Stimulated activated CD4-positive, alpha-beta T cell treated with anti-CD3 and anti-CD28 coated beads, Interleukin-2, amount 100 ng/mL, for 24 hours (primary cell): ENCODE data around the gene SF3A1.
"Not testable (repeated sequence)": the region's sequence is repeated elsewhere in the genome, so short reads cannot be mapped to it uniquely, and the experiment has no call there.

Source experiments
- DNase-seq, 2 donors: peaks; one replicate each; pipeline ENCODE4 v3.0.0-alpha.2; 2020

The SF3A1 gene, protein sequence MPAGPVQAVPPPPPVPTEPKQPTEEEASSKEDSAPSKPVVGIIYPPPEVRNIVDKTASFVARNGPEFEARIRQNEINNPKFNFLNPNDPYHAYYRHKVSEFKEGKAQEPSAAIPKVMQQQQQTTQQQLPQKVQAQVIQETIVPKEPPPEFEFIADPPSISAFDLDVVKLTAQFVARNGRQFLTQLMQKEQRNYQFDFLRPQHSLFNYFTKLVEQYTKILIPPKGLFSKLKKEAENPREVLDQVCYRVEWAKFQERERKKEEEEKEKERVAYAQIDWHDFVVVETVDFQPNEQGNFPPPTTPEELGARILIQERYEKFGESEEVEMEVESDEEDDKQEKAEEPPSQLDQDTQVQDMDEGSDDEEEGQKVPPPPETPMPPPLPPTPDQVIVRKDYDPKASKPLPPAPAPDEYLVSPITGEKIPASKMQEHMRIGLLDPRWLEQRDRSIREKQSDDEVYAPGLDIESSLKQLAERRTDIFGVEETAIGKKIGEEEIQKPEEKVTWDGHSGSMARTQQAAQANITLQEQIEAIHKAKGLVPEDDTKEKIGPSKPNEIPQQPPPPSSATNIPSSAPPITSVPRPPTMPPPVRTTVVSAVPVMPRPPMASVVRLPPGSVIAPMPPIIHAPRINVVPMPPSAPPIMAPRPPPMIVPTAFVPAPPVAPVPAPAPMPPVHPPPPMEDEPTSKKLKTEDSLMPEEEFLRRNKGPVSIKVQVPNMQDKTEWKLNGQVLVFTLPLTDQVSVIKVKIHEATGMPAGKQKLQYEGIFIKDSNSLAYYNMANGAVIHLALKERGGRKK

DNA sequence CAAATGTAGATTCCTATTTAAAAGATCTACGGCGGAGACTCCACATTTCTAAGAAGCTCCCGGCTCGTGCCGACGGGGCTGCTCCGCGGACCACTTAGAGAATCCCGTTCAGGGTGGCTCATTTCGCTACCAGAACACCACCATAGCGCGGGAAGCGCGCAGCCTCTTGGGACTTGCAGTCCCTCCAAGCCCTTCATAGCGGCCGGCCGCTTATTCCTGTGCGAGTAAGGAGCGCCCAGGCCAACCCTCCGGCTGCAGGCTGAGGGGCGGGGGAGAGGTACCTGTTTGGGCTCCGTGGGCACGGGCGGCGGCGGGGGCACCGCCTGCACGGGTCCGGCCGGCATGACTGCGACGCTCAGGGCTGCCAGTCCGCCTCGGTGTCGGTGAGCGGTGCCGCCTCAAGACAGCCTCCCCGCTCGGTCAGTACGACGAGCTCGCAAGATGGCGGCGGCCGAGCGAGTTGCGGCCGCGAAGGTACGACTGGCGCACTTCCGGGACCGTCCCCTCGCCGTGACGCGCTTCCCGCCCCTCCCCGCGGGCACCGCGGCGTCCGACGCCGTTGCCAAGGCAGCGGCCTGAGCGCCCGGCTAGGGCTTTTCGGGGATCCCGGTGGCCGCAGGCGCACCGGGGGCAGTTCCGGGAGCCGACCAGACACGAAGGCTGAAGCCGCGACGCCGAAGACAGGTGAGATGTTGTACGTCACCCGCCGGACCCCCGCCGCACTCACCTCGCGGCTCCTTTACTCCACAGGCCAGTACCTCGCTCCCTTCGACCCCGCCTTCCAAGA, at the start of gene SF3A1, which contains the start of gene CCDC157:
TSS of gene SF3A1 (minus strand) at position 446 of the 787 bp plus-strand sequence. CDS start at position 344, 102 bp downstream.
TSS of gene CCDC157 (plus strand) at position 559 of the 787 bp plus-strand sequence. CDS start 8,994 bp downstream, outside the sequence.
- DNase-seq, result peak; percentile 86 to 91

DNA sequence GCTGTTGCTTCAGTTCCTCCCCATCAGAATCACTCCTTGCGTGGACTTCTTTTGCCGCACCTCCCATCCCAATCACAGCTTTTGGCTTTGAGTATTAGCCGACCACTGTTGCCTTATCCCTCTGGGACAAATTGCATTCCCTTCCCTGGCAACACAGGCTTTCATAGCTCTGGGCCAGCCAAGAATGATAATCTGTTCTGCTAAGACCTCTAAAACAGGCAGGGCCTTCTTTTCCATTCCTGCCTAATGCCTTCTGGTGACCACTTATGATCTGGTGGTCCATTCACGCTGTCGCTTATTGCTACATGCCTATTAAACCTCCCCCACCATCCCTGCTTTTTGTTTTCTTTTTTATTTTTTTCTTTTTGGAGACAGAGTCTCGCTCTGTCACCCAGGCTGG, 49.7 kb upstream of the SF3A1 start:
- no peak for DNase-seq

DNA sequence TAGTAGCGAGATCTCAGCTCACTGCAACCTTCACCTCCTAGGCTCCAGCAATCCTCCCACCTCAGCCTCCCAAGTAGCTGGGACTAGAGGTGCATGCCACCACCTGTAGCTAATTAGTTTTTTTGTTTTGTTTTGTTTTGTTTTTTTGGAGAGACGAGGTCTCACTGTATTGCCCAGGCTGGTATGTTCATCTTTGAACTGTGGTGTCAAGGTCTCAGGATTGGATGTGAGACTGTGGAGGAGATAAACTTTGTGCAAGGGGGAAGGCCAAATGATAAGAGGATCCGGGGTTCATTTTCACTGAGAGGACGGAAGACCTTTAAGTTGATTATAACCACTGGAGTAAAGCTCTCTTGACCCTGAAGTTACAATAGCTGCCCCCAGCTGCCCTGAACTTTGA, 49.0 kb upstream of the SF3A1 start:
- DNase-seq, result no peak

DNA sequence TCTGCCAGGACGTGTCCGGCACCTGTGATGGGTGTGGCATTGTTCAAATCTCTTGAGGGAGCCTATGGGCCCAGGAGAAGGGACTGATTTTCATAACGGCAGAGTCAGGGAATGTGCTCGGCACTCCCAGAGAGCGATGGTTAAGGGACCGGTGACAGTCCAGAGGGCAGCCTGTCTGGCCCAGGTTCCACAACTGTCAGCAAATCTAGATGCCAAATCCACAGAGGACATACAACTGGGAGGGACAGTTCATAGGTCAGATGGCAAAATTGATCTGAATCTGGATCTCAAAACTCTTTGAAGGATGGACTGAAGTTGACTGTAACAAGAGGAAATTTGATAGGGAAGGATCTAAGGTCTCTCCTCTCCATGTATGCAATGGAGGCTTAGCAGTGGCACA, 47.6 kb upstream of the SF3A1 start:
- DNase-seq, result no peak

DNA sequence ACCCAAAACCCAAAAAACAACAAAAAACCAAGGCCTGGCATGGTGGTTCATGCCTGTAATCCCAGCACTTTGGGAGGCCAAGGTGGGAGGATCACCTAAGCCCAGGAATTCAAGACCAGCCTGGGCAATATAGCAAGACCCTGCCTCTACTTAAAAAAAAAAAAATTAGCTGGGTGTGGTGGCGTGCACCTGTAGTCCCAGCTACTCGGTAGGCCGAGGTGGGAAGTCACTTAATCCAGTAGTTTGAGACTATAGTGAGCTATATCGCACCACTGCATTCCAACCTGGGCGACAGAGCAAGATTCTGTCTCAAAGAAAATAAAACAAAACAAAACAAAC, 46.0 kb upstream of the SF3A1 start:
- not testable (repeated sequence) for DNase-seq

DNA sequence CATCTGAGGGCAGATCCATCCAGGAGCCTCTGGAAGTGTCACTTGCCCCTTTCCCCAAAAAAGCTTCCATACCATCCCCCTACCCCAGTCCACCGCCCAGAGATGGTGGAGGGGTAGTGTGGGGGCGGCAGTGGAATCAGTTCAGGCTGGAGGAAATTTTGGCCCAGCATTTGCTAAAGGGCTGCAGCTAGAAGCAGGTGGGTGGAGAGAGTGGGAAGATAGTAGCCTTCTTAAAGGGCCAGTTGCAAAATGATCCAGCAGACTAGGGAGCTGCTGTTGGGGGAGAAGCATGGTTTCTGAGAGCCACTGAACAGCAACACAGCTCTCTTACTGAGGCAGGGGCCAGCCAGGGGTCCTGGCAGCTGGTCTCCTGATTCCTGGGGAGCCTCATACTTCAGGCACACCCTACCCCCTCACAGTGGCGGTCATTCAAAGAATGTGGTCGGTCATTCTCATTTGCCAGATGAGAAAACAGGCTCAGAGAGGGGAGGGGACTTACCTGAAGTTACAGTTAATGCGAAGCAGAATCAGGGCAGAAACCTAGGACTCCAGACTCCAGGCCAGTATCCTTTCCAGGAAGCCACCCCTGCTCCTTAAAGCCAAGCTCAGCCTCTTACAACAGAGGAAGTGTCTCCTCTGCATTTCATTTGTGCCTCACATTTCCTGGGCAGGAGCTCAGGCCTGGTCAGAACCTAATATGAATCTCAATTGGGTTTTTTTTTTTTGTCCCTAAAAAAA, 45.5 kb upstream of the SF3A1 start:
- no peak for DNase-seq

DNA sequence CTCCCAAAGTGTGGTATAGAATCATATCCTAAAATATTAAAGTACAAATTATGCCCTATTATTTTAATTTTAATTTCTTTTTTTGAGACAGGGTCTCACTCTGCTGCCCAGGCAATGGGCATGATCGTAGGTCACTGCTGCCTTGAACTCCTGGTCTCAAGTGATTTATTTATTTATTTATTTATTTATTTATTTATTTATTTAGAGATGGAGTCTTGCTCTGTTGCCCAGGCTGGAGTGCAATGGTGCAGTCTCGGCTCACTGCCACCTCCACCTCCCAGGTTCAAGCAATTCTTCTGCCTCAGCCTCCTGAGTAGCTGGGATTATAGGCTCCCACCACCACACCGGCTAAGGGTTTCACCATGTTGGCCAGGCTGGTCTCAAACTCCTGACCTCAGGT, 44.3 kb upstream of the SF3A1 start:
- DNase-seq, result not testable (repeated sequence)

DNA sequence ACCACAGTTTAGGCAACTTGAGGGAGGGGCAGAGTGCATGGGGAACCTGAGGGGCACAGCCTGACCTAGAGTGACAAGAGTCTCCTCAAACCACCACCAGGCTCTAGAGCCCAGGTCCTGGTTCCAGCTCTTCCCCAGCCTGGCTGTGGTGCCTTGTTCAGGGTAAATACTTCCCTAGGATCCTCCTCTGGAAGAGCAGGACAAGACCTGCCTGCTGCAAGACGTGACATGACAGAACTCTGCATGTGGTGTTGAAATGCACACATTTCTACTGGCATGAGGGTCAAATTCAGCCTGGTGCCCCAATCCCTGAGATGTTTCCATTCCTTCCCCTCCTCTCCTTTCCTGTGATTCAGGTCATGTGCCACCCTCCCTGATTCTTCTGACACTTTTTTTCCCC, 43.5 kb upstream of the SF3A1 start:
- DNase-seq, result no peak

DNA sequence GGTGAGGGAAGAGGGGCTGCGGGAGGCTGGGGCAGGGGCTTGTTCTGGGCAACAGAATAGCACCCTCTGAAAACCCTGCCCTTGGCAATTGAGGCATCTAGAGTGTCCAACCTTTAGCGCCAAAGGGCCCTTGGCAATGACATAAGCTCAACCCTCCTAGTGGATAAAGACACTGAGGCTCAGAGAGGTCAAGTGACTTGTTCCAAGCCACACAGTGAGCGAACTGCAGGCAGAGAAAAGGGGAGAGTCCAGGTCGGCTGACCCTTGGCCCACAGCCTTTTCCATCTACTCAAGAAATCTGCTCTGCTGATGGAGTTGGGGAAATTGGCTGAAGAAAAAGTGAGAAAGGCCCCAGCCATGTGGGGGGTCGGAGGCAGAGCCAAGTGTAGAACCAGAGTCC, 43.0 kb upstream of the SF3A1 start:
- no peak for DNase-seq

DNA sequence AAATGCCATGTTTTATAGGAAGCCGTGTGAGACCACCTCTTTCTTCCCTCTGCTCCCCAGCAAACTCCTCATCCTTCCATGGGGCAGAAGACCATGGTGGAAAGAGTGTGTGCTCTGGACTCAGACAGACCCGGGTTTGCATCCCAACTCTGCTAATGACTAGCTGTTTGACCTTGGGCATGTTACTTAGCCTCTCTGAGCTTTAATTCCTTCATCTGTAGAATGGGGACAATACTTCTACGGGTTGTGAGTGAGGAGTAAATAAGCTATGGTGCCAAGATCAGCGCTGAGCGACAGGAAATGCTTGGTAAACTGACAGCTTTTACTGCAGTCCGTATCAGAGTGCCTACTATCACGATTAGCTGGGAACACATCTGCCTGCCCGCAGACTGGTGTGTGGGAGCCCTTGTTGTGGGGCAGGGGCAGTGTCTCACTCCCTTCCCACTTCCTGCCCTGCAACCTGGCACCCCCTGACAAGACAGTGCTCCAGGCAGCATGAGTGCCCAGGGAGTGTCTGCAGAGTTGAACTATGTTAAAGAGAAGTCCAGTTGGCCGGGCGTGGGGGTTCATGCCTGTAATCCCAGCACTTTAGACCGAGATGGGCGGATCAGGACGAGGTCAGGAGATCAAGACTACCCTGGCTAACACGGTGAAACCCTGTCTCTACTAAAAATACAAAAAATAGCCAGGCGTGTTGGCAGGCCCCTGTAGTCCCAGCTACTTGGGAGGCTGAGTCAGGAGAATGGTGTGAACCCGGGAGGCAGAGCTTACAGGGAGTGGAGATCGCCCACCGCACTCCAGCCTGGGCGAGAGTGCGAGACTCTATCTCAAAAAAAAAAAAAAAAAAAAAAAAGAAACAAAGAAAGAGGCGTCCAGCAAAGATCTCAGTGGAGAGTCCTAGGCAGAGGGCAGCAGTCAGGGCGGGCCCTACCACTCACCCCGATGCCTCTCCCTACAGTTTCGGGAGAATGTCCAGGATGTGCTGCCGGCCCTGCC, 42.3 kb upstream of the SF3A1 start:
- no peak for DNase-seq

DNA sequence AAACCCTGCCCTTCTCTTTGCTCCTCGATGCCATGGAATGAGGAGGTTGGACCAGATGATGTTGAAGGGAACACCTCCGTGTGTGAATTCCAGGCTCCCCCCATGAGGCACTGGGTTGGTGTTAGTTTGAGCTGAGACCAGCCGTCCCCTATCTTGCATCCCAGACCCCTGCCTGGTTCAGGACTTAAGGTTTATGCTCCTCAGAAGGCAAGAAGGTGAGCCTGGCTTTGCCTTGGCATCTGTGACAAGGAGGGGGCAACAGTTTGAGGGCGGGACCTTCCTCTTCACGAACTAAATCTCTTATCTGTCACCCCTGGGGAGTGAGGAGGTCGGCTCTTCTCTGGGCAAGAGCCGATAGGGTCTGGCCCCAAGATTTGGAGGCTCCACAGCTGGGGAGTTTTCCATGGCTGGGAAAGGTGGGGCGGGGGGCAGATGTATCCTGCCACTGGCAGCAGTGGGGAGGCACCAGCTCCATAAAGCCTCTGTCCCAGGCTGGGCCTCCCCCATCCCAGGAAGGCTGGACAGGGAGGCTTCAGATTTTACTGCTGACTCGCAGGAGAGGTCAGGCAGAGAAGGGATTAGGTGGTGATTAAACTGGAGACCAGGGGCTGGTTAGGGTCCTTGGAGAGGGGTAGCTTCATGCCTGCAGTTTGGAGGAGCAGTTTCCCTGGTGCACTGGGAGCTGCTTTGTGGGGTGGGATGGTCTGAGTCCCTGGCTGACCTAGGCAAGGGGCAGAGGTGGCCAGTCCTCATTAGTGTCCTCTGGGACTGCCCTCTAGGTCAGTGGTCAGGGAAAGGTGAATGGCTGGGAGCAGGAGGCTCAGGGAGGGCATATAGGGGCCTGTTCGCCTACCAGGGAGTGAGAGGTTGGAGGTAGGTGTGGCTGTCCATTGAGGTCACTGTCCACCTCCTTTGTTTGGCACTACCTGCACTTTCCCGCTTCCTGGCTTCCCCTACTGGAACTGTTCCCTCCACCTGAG, 41.3 kb upstream of the SF3A1 start:
- peak in 1 of 2 donors; percentile 9 for DNase-seq

DNA sequence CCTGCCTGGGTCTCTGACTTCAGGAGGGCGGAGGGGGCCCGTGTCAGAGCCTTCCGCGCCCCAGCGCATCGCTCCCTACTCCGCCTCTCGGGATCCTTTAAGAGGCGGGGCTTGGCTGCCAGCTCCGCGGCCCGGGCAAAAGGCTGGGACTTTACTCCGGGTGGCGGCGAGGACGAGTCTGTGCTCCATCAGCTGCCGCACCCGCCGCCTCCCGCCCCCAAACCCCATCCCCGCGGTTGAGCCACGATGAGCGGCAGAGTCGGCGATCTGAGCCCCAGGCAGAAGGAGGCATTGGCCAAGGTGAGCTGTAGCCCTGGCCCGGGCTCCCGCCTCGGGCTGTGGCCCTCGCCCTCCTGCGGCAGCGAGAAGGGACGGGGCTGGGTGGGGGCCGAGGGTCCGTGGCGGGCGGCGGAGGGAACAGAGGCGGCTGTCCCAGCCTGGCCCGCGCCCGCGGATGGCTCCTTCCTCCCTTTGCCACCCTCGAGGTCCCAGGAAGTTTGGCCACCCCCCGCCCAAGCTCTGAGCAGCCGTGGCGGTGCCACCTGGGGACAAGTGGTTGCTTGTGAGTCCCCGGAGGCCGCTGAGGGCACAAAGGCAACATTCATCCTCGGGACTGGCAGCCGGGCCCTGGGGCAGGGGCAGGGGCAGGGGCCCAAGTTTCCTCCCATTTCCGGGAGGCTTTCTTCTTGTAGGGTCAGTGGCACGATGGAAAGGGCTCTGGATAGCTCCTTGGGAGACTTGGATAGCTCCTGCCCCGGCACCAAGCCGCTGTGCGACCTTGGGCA, 40.4 kb upstream of the SF3A1 start, which contains the start of gene SEC14L2:
TSS of gene SEC14L2 (plus strand) at position 148 of the 785 bp plus-strand sequence. CDS start at position 247, 99 bp downstream.
- peak; percentile 70 to 79 for DNase-seq

DNA sequence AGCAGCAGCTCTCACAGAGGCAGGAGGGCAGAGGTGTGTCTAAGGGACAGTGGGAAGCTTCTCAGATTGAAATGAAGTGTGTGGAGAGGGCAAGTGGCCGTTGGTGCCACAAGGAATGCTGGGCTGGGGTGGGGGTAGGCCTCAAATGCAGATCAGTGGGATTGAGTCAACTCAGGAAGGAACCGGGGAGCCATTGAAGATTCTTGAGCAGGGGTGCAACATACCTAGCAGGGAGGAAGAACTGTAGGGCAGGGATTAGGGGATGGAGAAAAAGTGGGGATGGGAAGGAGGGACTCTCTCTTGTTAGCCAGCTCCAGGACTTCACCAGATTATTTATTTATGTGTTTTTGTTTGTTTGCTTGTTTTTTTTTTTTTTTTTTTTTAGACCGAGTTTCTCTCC, 37.2 kb upstream of the SF3A1 start:
- DNase-seq, result no peak

DNA sequence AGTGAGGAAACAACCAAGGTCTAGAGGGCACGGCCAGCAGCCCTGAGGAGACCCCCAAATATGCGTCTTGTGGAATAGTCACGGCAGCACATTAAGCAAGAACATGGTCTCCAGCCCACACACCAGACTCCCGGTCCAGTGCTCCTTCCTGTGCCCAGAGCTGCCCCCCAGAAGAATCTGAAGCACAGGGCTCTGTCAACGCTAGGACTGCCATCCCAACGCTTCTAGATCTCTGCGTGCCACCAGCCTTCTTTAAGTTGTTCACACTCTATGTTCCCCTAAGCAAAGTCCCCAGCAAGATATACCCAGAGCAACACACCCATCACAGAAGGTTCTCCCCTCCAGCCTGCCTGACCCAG, 36.6 kb upstream of the SF3A1 start:
- no peak for DNase-seq

DNA sequence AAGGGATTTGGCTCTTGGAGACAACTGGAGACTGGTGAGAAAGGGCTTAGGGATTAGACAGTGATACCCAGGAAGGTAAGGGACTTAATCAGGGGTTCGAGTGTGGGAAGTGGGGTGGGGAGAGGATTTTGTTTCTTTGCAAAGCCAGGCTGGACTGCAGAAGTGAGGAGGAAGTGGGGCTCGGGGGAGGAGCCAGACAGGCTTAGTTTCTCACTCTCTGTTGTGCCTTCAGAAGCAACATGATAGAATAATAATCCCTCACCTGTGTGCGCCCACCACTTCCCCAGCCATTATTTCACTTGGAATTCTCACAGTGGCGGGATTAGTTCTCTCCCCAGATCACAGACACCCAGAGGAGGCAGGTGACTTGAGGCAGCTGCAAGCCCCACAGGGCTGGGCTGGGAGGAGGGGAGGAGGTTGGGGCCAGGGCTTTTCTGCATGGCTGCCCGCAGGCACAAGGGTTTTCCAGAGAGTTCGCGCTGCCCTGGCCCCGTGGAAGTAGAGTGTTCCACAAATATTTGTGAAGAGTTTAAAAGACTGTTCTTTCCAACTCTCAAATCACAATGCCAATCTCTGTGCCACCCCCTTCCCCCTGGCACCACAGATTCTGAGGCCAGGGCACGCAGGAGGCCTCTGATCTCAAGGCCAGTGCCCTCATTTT, 36.1 kb upstream of the SF3A1 start:
- DNase-seq, result no peak

DNA sequence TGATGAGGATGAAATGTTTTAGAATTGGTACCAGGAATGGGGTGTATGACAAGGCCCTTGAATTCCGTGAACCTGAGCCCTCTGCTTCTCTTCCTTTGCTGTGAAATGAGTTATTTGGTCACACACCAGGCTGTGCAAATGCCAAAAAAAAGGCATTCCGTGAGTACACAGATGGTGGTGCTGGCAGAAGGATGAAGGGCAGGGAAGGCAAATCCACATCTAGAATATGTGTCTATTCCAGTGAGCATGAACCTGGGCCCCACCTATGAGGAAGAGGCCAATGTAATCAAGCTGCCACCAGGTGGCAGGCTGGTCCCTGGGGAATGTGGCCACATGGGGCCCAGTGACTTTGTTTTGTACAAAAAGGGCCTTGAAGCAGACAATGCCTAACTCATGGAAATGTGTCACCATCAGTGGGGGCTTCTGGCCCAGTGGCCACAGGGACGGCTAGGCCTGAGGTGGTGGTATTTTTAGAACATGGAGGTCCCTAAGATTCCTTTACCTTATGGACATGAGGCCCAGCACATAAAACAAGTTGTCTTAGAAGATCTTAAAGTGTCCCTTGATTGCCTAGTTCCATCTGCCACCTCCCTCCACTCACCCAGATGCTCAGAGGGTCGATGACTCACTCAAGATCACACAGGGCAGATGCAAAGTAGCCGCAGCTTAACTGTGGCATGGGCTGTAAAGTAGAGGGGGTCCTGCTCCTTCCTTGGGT, 34.4 kb upstream of the SF3A1 start:
- DNase-seq, result peak; percentile 82 to 83

DNA sequence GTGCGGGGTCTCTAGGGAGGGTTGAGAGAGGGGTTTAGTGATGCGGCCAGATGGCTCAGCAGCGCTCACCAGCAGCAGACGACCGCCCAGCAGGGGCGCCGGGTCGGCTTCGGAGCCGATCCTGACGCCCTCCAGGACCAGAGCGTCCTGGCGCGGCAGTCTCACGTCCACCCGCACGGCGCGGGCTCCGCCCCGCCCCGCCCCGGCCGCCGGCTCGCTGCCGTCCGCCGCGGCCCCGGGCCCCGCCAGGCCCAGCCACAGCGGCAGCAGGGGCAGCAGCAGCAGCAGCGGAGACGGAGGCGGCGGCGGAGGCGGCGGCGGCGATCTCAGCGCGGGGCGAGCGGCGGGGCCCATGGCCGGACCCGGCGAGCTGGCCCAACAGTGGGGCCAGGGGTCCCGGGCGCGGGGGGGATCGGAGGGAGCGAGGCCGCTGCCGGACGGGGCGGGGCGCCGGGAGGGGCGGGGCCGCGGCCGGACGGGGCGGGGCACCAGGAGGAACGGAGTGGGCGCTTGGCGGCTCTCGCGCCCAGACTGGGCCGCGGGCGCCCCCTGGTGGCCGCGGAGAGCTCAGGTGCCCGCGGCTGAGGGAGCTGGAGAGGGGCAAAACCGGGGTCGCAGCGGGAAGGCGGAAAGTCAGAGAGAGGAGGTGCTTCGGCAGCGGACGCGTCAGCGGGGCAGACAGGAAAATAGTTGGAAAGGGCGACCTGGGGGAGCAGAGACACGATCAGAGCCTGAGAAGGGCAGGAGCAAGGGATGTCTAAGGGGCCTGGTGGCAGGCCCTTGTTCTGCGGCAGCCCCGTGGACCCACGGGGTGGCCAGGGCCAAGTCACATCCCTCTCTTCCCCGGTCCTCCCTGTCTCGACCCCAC, 30.5 kb upstream of the SF3A1 start, which contains the start of gene RNF215:
TSS of gene RNF215 (minus strand) at position 452 of the 868 bp plus-strand sequence. CDS start at position 354, 98 bp downstream.
- DNase-seq, result peak; percentile 82 to 84
